ENCODE measurements around the gene GRIN3B. TPM values are rescaled to one million over a fixed set of nuclear protein-coding genes. Genes with fewer than 3 reads are reported as not detected.

GRIN3B gene
- total RNA-seq, 3 donors from 2014 or later: 2.6 TPM; not detected in 2

- Histone ChIP-seq H3K36me3 (no peaks in the 10 kb centered on the region), H3K27ac (peak overlapping the region in 1 of 2 donors; percentile 61), H3K4me1 (no peaks in the 10 kb centered on the region), H3K4me3 (peak overlapping the region; percentile 21 to 63 (median 47)), H3K27me3 (no peaks in the 10 kb centered on the region), H3K9me3 (no peaks in the 10 kb centered on the region)
- intact Hi-C loops (cut with DNase I; ENCODE audit: low total_unique reads): loop anchor here (5.0 to 10.0 kb wide), 2 partner anchors 125 to 228 kb away; partner anchors contain the start of genes CFD and MISP
- DNase-seq (ENCODE audit: low spot score in 2 of 2): peak; percentile 48 to 63
- TF ChIP-seq CTCF (IDR thresholded peaks at IDR 0.05) (peak; percentile 17 to 99 (median 27)), POLR2A (IDR thresholded peaks at IDR 0.05) (no peak), POLR2AphosphoS5 (IDR thresholded peaks at IDR 0.05) (no peak)
These were observed 17.6 kb upstream of the GRIN3B start for GRCh38 chr19:982567-983170.

GRCh38 chr19:984165-984967, 15.9 kb upstream of the GRIN3B start, which contains the start of gene WDR18:
Gene WDR18 (plus strand): TSS chr19:984345. CDS start chr19:984354, 9 bp downstream.
- DNase-seq (ENCODE audit: low spot score in 2 of 2): peak; percentile 90 to 93
- H3K27me3 ChIP-seq: no peaks in the 10 kb centered on the region
- H3K9me3 ChIP-seq: no peaks in the 10 kb centered on the region
- peak within 1 kb of the TSS; percentile 78 to 100 (median 95) for H3K4me3 ChIP-seq
- intact Hi-C loops (cut with DNase I; ENCODE audit: low total_unique reads): loop anchor here (1.0 to 10.0 kb wide), 3 partner anchors 59 to 230 kb away; partner anchors contain the start of genes CFD and MISP
- peak within 1 kb of the TSS; percentile 89 to 91 for H3K27ac ChIP-seq
- H3K36me3 ChIP-seq: no peaks in the 10 kb centered on the region
- no peaks in the 10 kb centered on the region for H3K4me1 ChIP-seq
- TF ChIP-seq CTCF (IDR thresholded peaks at IDR 0.05): peak in 2 of 3 donors; percentile 29 to 45
- TF ChIP-seq POLR2A (IDR thresholded peaks at IDR 0.05): no peak
- TF ChIP-seq POLR2AphosphoS5 (IDR thresholded peaks at IDR 0.05): peak; percentile 82 to 92 (median 90)

- Histone ChIP-seq H3K4me1 (no peaks in the 10 kb centered on the region), H3K9me3 (no peaks in the 10 kb centered on the region), H3K27me3 (no peaks in the 10 kb centered on the region), H3K4me3 (no peak overlapping the region), H3K36me3 (no peaks in the 10 kb centered on the region), H3K27ac (no peak overlapping the region)
- TF ChIP-seq POLR2AphosphoS5 (IDR thresholded peaks at IDR 0.05): no peak
- no peak for TF ChIP-seq CTCF (IDR thresholded peaks at IDR 0.05)
- TF ChIP-seq POLR2A (IDR thresholded peaks at IDR 0.05): no peak
- intact Hi-C loops (cut with DNase I; ENCODE audit: low total_unique reads): loop anchor here (10.0 kb wide), 1 partner anchor 231 kb away; the partner anchor contains the start of gene MISP
- no peak for DNase-seq (ENCODE audit: low spot score in 2 of 2)
These were observed 14.1 kb upstream of the GRIN3B start for GRCh38 chr19:986083-986482.

GRCh38 chr19:988081-988480, 12.1 kb upstream of the GRIN3B start:
- Histone ChIP-seq H3K4me3 (no peak overlapping the region), H3K27ac (no peak overlapping the region), H3K9me3 (no peaks in the 10 kb centered on the region), H3K27me3 (no peaks in the 10 kb centered on the region), H3K4me1 (no peaks in the 10 kb centered on the region), H3K36me3 (no peaks in the 10 kb centered on the region)
- intact Hi-C loops (cut with DNase I; ENCODE audit: low total_unique reads): loop anchor here (10.0 kb wide), 1 partner anchor 233 kb away; the partner anchor contains the start of gene MISP
- TF ChIP-seq POLR2A (IDR thresholded peaks at IDR 0.05) (no peak), POLR2AphosphoS5 (IDR thresholded peaks at IDR 0.05) (no peak), CTCF (IDR thresholded peaks at IDR 0.05) (no peak)
- DNase-seq (ENCODE audit: low spot score in 2 of 2): no peak

Measured in breast epithelium (tissue), 4 donors.